GM10248 (cell line): Measurements from ENCODE around the gene ZNF438.

Experiments
- CTCF ChIA-PET: fragments of 300-600 bp; sonication (Branson Sonifier 250); formaldehyde crosslinking; extraction: SDS; loops from one replicate; lab custom pipeline; 2021; ENCODE audit warnings: antibody characterized with exemption; lab: Yijun Ruan, JAX
- POLR2A ChIA-PET: fragments of 350-650 bp; sonication (Branson Sonifier 250); formaldehyde crosslinking; extraction: SDS; loops from one replicate; lab custom pipeline; 2020; ENCODE audit warnings: antibody characterized with exemption; lab: Yijun Ruan, JAX
- DNase-seq: peaks from one replicate; pipeline ENCODE4 v3.0.0; 2012; ENCODE audit errors: extremely low spot score
- CTCF ChIP-seq: IDR thresholded peaks from 2 replicates; pipeline ENCODE4 v1.5.1; 2012; ENCODE audit warnings: mild to moderate bottlenecking, low read depth; ENCODE audit errors: extremely low read depth, missing control alignments, control extremely low read depth

Gene ZNF438

GRCh38 chr10:30842894-30843293 is 188.8 kb downstream of the ZNF438 start:
- CTCF ChIA-PET: interaction anchor here (2.6 kb wide), 1 partner anchor 9 kb away, joined by 7 read pairs; no protein-coding TSS in a partner anchor

DNA sequence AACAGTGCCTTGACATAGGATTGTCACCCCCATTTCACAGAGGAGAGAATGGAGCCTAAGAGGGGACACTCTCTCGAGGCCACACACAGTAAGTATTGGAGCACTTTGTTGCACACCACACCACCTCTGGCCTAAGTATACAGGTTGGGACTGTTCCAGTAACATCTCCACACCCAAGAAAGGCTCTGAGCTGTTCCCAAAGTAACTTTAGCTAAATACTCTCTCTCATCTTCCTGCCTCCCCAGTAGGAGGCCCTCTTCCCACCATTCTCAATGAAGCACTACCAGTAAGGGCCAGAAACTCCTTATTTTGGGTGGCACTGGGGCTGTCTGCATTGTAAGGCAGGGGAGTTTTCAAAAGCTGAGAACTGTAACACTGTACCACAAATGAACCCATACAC is 189.5 kb downstream of the ZNF438 start:
- TF ChIP-seq CTCF: no peak
- DNase-seq: no peak
- ChIA-PET CTCF (interaction anchor here (2.6 kb wide), 1 partner anchor 9 kb away, joined by 7 read pairs; no protein-coding TSS in a partner anchor), POLR2A (no interaction called here)

More at GRCh38 chr10:30842894-30843293, 188.8 kb downstream of the ZNF438 start:
- POLR2A ChIA-PET: no interaction called here
- TF ChIP-seq CTCF: no peak
- no peak for DNase-seq

- POLR2A ChIA-PET: no interaction called here
- TF ChIP-seq CTCF: no peak
- DNase-seq: no peak
- CTCF ChIA-PET: interaction anchor here (1.4 to 1.6 kb wide), 3 partner anchors 8 to 20 kb away, joined by 3 read pairs; no protein-coding TSS in a partner anchor
These were observed 191.1 kb downstream of the ZNF438 start for GRCh38 chr10:30840395-30841050.

- TF ChIP-seq CTCF: no peak
- DNase-seq: no peak
- ChIA-PET POLR2A (no interaction called here), CTCF (interaction anchor here (1.4 to 1.6 kb wide), 3 partner anchors 9 to 21 kb away, joined by 3 read pairs; no protein-coding TSS in a partner anchor)
These were observed 192.0 kb downstream of the ZNF438 start for GRCh38 chr10:30839652-30840051.

DNA sequence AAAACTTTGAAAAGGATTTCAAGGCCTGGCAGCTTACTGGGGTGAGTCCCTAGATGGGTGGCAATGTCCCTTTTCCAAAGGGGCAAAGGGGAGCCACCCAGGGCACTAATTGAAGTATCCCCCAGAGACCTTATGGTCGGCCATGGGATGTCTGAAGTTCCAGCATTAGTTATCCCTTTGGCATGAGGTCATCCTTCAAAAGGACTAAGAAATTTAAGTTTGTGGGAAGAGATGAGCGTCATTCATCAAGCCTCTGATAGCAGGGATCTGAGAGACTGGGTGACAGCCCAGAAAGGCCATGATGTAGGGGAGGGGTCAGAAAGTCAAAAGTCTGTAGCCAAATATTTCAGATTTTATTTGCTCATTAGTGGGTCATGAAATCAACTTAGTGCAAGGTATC is 195.3 kb downstream of the ZNF438 start:
- ChIA-PET CTCF (no interaction called here), POLR2A (no interaction called here)
- DNase-seq: no peak
- TF ChIP-seq CTCF: no peak

- ChIA-PET POLR2A (no interaction called here), CTCF (interaction anchor here (1.1 kb wide), 2 partner anchors 15 to 17 kb away, joined by 3 to 6 read pairs; no protein-coding TSS in a partner anchor)
- DNase-seq: no peak
- TF ChIP-seq CTCF: no peak
These were observed 196.5 kb downstream of the ZNF438 start for GRCh38 chr10:30835146-30835545.
